ENCODE results near the gene HGFAC. TPM values are rescaled to one million over a fixed set of nuclear protein-coding genes. Genes with fewer than 3 reads are reported as not detected.

The HGFAC gene
- total and polyA plus RNA-seq, 7 donors: 0.22 to 0.55 (median 0.36) TPM; not detected in 2

- Histone ChIP-seq H3K27me3 (no peaks in the 10 kb centered on the region), H3K9me3 (no peaks in the 10 kb centered on the region), H3K27ac (no peak overlapping the region), H3K36me3 (peaks cover 0 to 6% (median 2%) of the 10 kb centered on the region in 4 donors), H3K4me3 (no peak overlapping the region), H3K4me1 (no peaks in the 10 kb centered on the region)
- intact Hi-C loops (cut with DNase I): no loop called here
- DNase-seq: no peak
- 86 to 88% methylated on average over 22 of the region's 22 CpGs for WGBS, 2 donors
- TF ChIP-seq POLR2A (IDR thresholded peaks at IDR 0.05) (no peak), CTCF (IDR thresholded peaks at IDR 0.05) (no peak), POLR2AphosphoS5 (IDR thresholded peaks at IDR 0.05) (no peak), EP300 (IDR thresholded peaks at IDR 0.05) (no peak)
These were observed 5.5 kb upstream of the HGFAC start for GRCh38 chr4:3436048-3436797.

- no peak overlapping the region for H3K27ac ChIP-seq
- no peak for DNase-seq
These were observed 4.8 kb upstream of the HGFAC start for GRCh38 chr4:3436798-3437581.

GRCh38 chr4:3437582-3437936, 4.2 kb upstream of the HGFAC start:
- no peak for DNase-seq
- 83 to 92% methylated on average over 9 of the region's 9 CpGs for WGBS, 2 donors
- H3K4me3 ChIP-seq: no peak overlapping the region
- peaks cover 0 to under 1% (median 0%) of the 10 kb centered on the region in 3 donors for H3K27me3 ChIP-seq
- TF ChIP-seq CTCF (IDR thresholded peaks at IDR 0.05) (no peak), POLR2A (IDR thresholded peaks at IDR 0.05) (no peak), POLR2AphosphoS5 (IDR thresholded peaks at IDR 0.05) (no peak), EP300 (IDR thresholded peaks at IDR 0.05) (no peak)
- no peaks in the 10 kb centered on the region for H3K9me3 ChIP-seq
- no peak overlapping the region for H3K27ac ChIP-seq
- intact Hi-C loops (cut with DNase I): no loop called here
- no peaks in the 10 kb centered on the region for H3K36me3 ChIP-seq
- no peaks in the 10 kb centered on the region for H3K4me1 ChIP-seq

More at GRCh38 chr4:3436798-3437581, 4.8 kb upstream of the HGFAC start:
- Histone ChIP-seq H3K27me3 (no peaks in the 10 kb centered on the region), H3K4me3 (no peak overlapping the region), H3K36me3 (no peaks in the 10 kb centered on the region), H3K4me1 (no peaks in the 10 kb centered on the region), H3K9me3 (no peaks in the 10 kb centered on the region)
- WGBS, 2 donors: 61 to 81% methylated on average over 19 of the region's 19 CpGs
- TF ChIP-seq EP300 (IDR thresholded peaks at IDR 0.05) (no peak), POLR2AphosphoS5 (IDR thresholded peaks at IDR 0.05) (no peak), CTCF (IDR thresholded peaks at IDR 0.05) (no peak), POLR2A (IDR thresholded peaks at IDR 0.05) (no peak)
- intact Hi-C loops (cut with DNase I): no loop called here

GRCh38 chr4:3437998-3438846, 3.5 kb upstream of the HGFAC start:
- DNase-seq: no peak
- Histone ChIP-seq H3K4me1 (peaks cover 0 to 4% (median 0%) of the 10 kb centered on the region in 4 donors), H3K27me3 (peaks cover 0 to 3% (median 0%) of the 10 kb centered on the region in 3 donors), H3K9me3 (no peaks in the 10 kb centered on the region), H3K4me3 (no peak overlapping the region), H3K27ac (no peak overlapping the region), H3K36me3 (no peaks in the 10 kb centered on the region)
- no peak for TF ChIP-seq POLR2A (IDR thresholded peaks at IDR 0.05)
- no peak for TF ChIP-seq EP300 (IDR thresholded peaks at IDR 0.05)
- TF ChIP-seq POLR2AphosphoS5 (IDR thresholded peaks at IDR 0.05): no peak
- intact Hi-C loops (cut with DNase I): no loop called here
- 66 to 81% methylated on average over 28 of the region's 28 CpGs for WGBS, 2 donors

Data from sigmoid colon (tissue), 7 donors.